HS-5 (cell line): Measurements from ENCODE around the gene SLC16A4.
"Not testable (repeated sequence)": the region's sequence is repeated elsewhere in the genome, so short reads cannot be mapped to it uniquely, and the experiment has no call there.

Source experiments
- DNase-seq: peaks from one replicate; pipeline ENCODE4 v3.0.0-alpha.2; 2012; ENCODE audit warnings: low read depth

SLC16A4 gene

GRCh38 chr1:110390692-110391245 lies at the start of gene SLC16A4:
Gene SLC16A4, minus strand, starts transcription at chr1:110391026. Its CDS starts 1,703 bp downstream, at chr1:110389323.
- DNase-seq, result no peak

- not testable (repeated sequence) for DNase-seq
Measured at GRCh38 chr1:110439873-110440272, 49.0 kb upstream of the SLC16A4 start.

- DNase-seq, result no peak
Measured at GRCh38 chr1:110438893-110439292, 48.1 kb upstream of the SLC16A4 start.

- not testable (repeated sequence) for DNase-seq
Measured at GRCh38 chr1:110437645-110438299, 46.9 kb upstream of the SLC16A4 start.

- no peak for DNase-seq
Measured at GRCh38 chr1:110436635-110437034, 45.8 kb upstream of the SLC16A4 start.

GRCh38 chr1:110434946-110435345 lies 44.1 kb upstream of the SLC16A4 start:
- no peak for DNase-seq

GRCh38 chr1:110433803-110434202 lies 43.0 kb upstream of the SLC16A4 start:
- DNase-seq, result no peak

- DNase-seq, result no peak
Measured at GRCh38 chr1:110433213-110433612, 42.4 kb upstream of the SLC16A4 start.

- no peak for DNase-seq
Measured at GRCh38 chr1:110430901-110431300, 40.1 kb upstream of the SLC16A4 start.

GRCh38 chr1:110430366-110430765 lies 39.5 kb upstream of the SLC16A4 start:
- no peak for DNase-seq

GRCh38 chr1:110428946-110429345 lies 38.1 kb upstream of the SLC16A4 start:
- no peak for DNase-seq

GRCh38 chr1:110426854-110427253 lies 36.0 kb upstream of the SLC16A4 start:
- DNase-seq, result no peak

- DNase-seq, result no peak
Measured at GRCh38 chr1:110425612-110426152, 34.9 kb upstream of the SLC16A4 start.

- DNase-seq, result no peak
Measured at GRCh38 chr1:110424699-110425611, 34.1 kb upstream of the SLC16A4 start.

GRCh38 chr1:110420874-110421793 lies 30.3 kb upstream of the SLC16A4 start:
- no peak for DNase-seq

GRCh38 chr1:110420023-110420662 lies 29.3 kb upstream of the SLC16A4 start:
- no peak for DNase-seq

GRCh38 chr1:110418729-110419128 lies 27.9 kb upstream of the SLC16A4 start:
- DNase-seq, result no peak

- DNase-seq, result not testable (repeated sequence)
Measured at GRCh38 chr1:110413045-110413444, 22.2 kb upstream of the SLC16A4 start.

GRCh38 chr1:110412576-110412975 lies 21.8 kb upstream of the SLC16A4 start:
- no peak for DNase-seq

GRCh38 chr1:110411173-110411735 lies 20.4 kb upstream of the SLC16A4 start:
- DNase-seq, result no peak

GRCh38 chr1:110409316-110409715 lies 18.5 kb upstream of the SLC16A4 start:
- DNase-seq, result no peak
